Epithelial cell of prostate (primary cell): Measurements from ENCODE around the gene LRSAM1.

Experiments
- DNase-seq: peaks from one replicate; pipeline ENCODE4 v3.0.0-alpha.2; 2011; ENCODE audit warnings: low read depth, low spot score
- H3K27ac ChIP-seq: fragments of 450-650 bp; 2 replicates; pipeline ENCODE4 v1.5.1; 2017; ENCODE audit warnings: mild to moderate bottlenecking

LRSAM1 gene

GRCh38 chr9:127527560-127528268, 76.4 kb downstream of the LRSAM1 start:
- DNase-seq = no peak
- no peak overlapping the region for H3K27ac ChIP-seq

- H3K27ac ChIP-seq = no peak overlapping the region
These were observed 77.3 kb downstream of the LRSAM1 start for GRCh38 chr9:127528422-127529251.

GRCh38 chr9:127529671-127530070, 78.4 kb downstream of the LRSAM1 start:
- no peak for DNase-seq
- H3K27ac ChIP-seq = no peak overlapping the region

More at GRCh38 chr9:127528422-127529251, 77.3 kb downstream of the LRSAM1 start:
- no peak for DNase-seq

GRCh38 chr9:127530206-127530941, 79.1 kb downstream of the LRSAM1 start:
- H3K27ac ChIP-seq = no peak overlapping the region
- no peak for DNase-seq

GRCh38 chr9:127531676-127532075, 80.4 kb downstream of the LRSAM1 start:
- no peak overlapping the region for H3K27ac ChIP-seq
- DNase-seq = no peak

GRCh38 chr9:127534250-127534906, 83.1 kb downstream of the LRSAM1 start:
- DNase-seq = no peak
- peak overlapping the region; percentile 82 for H3K27ac ChIP-seq

GRCh38 chr9:127534931-127535330, 83.6 kb downstream of the LRSAM1 start:
- DNase-seq = no peak
- peak overlapping the region; percentile 82 for H3K27ac ChIP-seq

GRCh38 chr9:127535396-127535795, 84.1 kb downstream of the LRSAM1 start:
- H3K27ac ChIP-seq = peak overlapping the region; percentile 82
- no peak for DNase-seq

GRCh38 chr9:127535834-127536233, 84.5 kb downstream of the LRSAM1 start:
- peak overlapping the region; percentile 82 for H3K27ac ChIP-seq
- DNase-seq = no peak

GRCh38 chr9:127536499-127536898, 85.2 kb downstream of the LRSAM1 start:
- DNase-seq = no peak
- peak overlapping the region; percentile 82 for H3K27ac ChIP-seq

GRCh38 chr9:127537014-127537413, 85.7 kb downstream of the LRSAM1 start:
- no peak for DNase-seq
- H3K27ac ChIP-seq = peak overlapping the region; percentile 82

- no peak for DNase-seq
- peak overlapping the region; percentile 82 for H3K27ac ChIP-seq
These were observed 86.5 kb downstream of the LRSAM1 start for GRCh38 chr9:127537792-127538191.

- H3K27ac ChIP-seq = peak overlapping the region; percentile 82
These were observed 87.5 kb downstream of the LRSAM1 start for GRCh38 chr9:127538849-127539258.

GRCh38 chr9:127539259-127539981, 88.1 kb downstream of the LRSAM1 start:
- peak overlapping the region; percentile 82 for H3K27ac ChIP-seq

More at GRCh38 chr9:127538849-127539258, 87.5 kb downstream of the LRSAM1 start:
- no peak for DNase-seq

GRCh38 chr9:127539982-127540663, 88.8 kb downstream of the LRSAM1 start:
- peak overlapping the region; percentile 82 for H3K27ac ChIP-seq
- no peak for DNase-seq

More at GRCh38 chr9:127539259-127539981, 88.1 kb downstream of the LRSAM1 start:
- no peak for DNase-seq

GRCh38 chr9:127540664-127541041, 89.3 kb downstream of the LRSAM1 start:
- peak; percentile 54 for DNase-seq
- peak overlapping the region; percentile 82 for H3K27ac ChIP-seq

GRCh38 chr9:127541176-127541575, 89.9 kb downstream of the LRSAM1 start:
- DNase-seq = no peak
- peak overlapping the region; percentile 82 for H3K27ac ChIP-seq

GRCh38 chr9:127541865-127542264, 90.6 kb downstream of the LRSAM1 start:
- peak overlapping the region; percentile 82 for H3K27ac ChIP-seq
- DNase-seq = no peak

- no peak for DNase-seq
- H3K27ac ChIP-seq = peak overlapping the region; percentile 82
These were observed 91.9 kb downstream of the LRSAM1 start for GRCh38 chr9:127543221-127543620.
